ENCODE measurements around the gene GSTK1. TPM values are rescaled to one million over a fixed set of nuclear protein-coding genes. Genes with fewer than 3 reads are reported as not detected.
"Not testable (repeated sequence)": the region's sequence is repeated elsewhere in the genome, so short reads cannot be mapped to it uniquely, and the experiment has no call there.

Gene GSTK1
- total RNA-seq (100 to 1,000 TPM in 1 of 2 donors, 10 to 100 TPM in 1; 98.9 to 178 TPM), polyA plus RNA-seq (100 to 1,000 TPM; 195 to 253 TPM)

GRCh38 chr7:143263266-143264195, at the start of gene GSTK1:
GSTK1 (plus strand) TSS chr7:143263441; CDS start chr7:143263514, 73 bp downstream.
- TF ChIP-seq EGR1 (IDR thresholded peaks at IDR 0.05; ENCODE audit: low read depth in 2 of 2) (no peak), ZBTB33 (IDR thresholded peaks at IDR 0.05) (peak; percentile 14), JUND (IDR thresholded peaks at IDR 0.05) (peak; percentile 17 to 33), MAX (IDR thresholded peaks at IDR 0.05) (peak; percentile 76), TAF1 (conservative IDR thresholded peaks at IDR 0.05) (peak; percentile 74), FOXA1 (IDR thresholded peaks at IDR 0.05) (no peak), HNF4A (conservative IDR thresholded peaks at IDR 0.05) (peak; percentile 71 to 83), NR2F2 (IDR thresholded peaks at IDR 0.05) (peak; percentile 70), RAD21 (IDR thresholded peaks at IDR 0.05) (peak; percentile 2 to 32), GABPA (IDR thresholded peaks at IDR 0.05 in 1 of 2, conservative IDR thresholded peaks at IDR 0.05 in 1 of 2) (no peak), CTCF (IDR thresholded peaks at IDR 0.05; ENCODE audit: low read depth, low read length, missing input control) (no peak), RXRA (IDR thresholded peaks at IDR 0.05) (peak; percentile 48 to 63), ATF3 (IDR thresholded peaks at IDR 0.05) (no peak), SP1 (IDR thresholded peaks at IDR 0.05) (peak; percentile 70), FOXA2 (IDR thresholded peaks at IDR 0.05) (no peak), YY1 (IDR thresholded peaks at IDR 0.05) (peak; percentile 70), HNF4G (IDR thresholded peaks at IDR 0.05) (peak; percentile 66), REST (IDR thresholded peaks at IDR 0.05) (peak; percentile 75)
- no peaks in the 10 kb centered on the region for H3K27me3 ChIP-seq (ENCODE audit: control insufficient read depth in 4 of 4, insufficient read depth in 4 of 4, low read length in 3 of 4)
- peaks cover 0 to 15% (median 7%) of the 10 kb centered on the region in 4 donors for H3K36me3 ChIP-seq (ENCODE audit: control insufficient read depth in 4 of 4, insufficient read depth in 3 of 4, low read depth in 1 of 4, low read length in 3 of 4)
- peak within 1 kb of the TSS; percentile 40 to 87 for H3K27ac ChIP-seq (ENCODE audit: low read depth in 1 of 2, low read length in 2 of 2)
- H3K9ac ChIP-seq (ENCODE audit: low read depth in 1 of 2, low read length in 2 of 2) = peak within 1 kb of the TSS; percentile 67 to 82
- WGBS = under 1% methylated on average over 48 of the region's 48 CpGs
- peaks cover 8 to 36% (median 22%) of the 10 kb centered on the region in 4 donors for H3K4me1 ChIP-seq (ENCODE audit: control insufficient read depth in 4 of 4, insufficient read depth in 4 of 4, low read length in 3 of 4)
- H3K4me3 ChIP-seq (ENCODE audit: low read depth in 1 of 3, low read length in 3 of 3) = peak within 1 kb of the TSS; percentile 68 to 85 (median 83)
- no peaks in the 10 kb centered on the region for H3K9me3 ChIP-seq (ENCODE audit: control insufficient read depth in 4 of 4, low read length in 3 of 4)
- peak; percentile 77 for DNase-seq (ENCODE audit: low spot score)

- H3K4me3 ChIP-seq (ENCODE audit: low read depth in 1 of 3, low read length in 3 of 3); H3K4me1 ChIP-seq (ENCODE audit: control insufficient read depth in 4 of 4, insufficient read depth in 4 of 4, low read length in 3 of 4); H3K27me3 ChIP-seq (ENCODE audit: control insufficient read depth in 4 of 4, insufficient read depth in 4 of 4, low read length in 3 of 4); DNase-seq (ENCODE audit: low spot score); H3K36me3 ChIP-seq (ENCODE audit: control insufficient read depth in 4 of 4, insufficient read depth in 3 of 4, low read depth in 1 of 4, low read length in 3 of 4); H3K27ac ChIP-seq (ENCODE audit: low read depth in 1 of 2, low read length in 2 of 2); H3K9me3 ChIP-seq (ENCODE audit: control insufficient read depth in 4 of 4, low read length in 3 of 4); H3K9ac ChIP-seq (ENCODE audit: low read depth in 1 of 2, low read length in 2 of 2): not testable (repeated sequence)
- 95% methylated on average over 4 of the region's 4 CpGs for WGBS
These were observed 49.8 kb upstream of the GSTK1 start for GRCh38 chr7:143213478-143213877.
